PC-9 (cell line): ENCODE results near the gene RRP9. TPM values are rescaled to one million over a fixed set of nuclear protein-coding genes. Genes with fewer than 3 reads are reported as not detected.
"Not testable (repeated sequence)": the region's sequence is repeated elsewhere in the genome, so short reads cannot be mapped to it uniquely, and the experiment has no call there.

Source experiments
- BruUV-seq: library from RNA; stranded (reverse); fragments of 400-500 nt; replicated peaks from 2 replicates; lab custom pipeline; 2021; lab: Mats Ljungman, UMichigan
- CTCF ChIA-PET: fragments of 300-600 bp; sonication (Branson Sonifier 250); formaldehyde crosslinking; loops from one replicate; lab custom pipeline; 2022; ENCODE audit warnings: antibody characterized with exemption; lab: Charles Lee
- POLR2A ChIA-PET: fragments of 300-600 bp; sonication (Branson Sonifier 250); formaldehyde crosslinking; loops from one replicate; lab custom pipeline; 2022; ENCODE audit warnings: antibody characterized with exemption; ENCODE audit not compliant: unreplicated experiment; lab: Charles Lee
- DNase-seq, 2 experiments: peaks; one replicate each; pipeline versions ENCODE4 v3.0.0 to v3.0.0-alpha.2; 2015 to 2022; ENCODE audit warnings: mixed read lengths in 1 of 2
- H2AFZ ChIP-seq: fragments of 200-600 bp; sonication (generic); 2 replicates; pipeline ENCODE4 v1.8.1; 2017; ENCODE audit warnings: antibody characterized with exemption
- H3F3A ChIP-seq: fragments of 200-600 bp; sonication (generic); 2 replicates; pipeline ENCODE4 v1.8.1; 2017; ENCODE audit warnings: antibody characterized with exemption, mild to moderate bottlenecking, low read depth; ENCODE audit not compliant: insufficient read depth
- H3K27ac ChIP-seq: fragments of 200-600 bp; sonication (generic); 2 replicates; pipeline ENCODE4 v1.6.1; 2016; ENCODE audit warnings: mixed run types
- H3K27me3 ChIP-seq: fragments of 200-600 bp; sonication (generic); 2 replicates; pipeline ENCODE4 v1.6.1; 2016; ENCODE audit warnings: low read depth, mixed run types; ENCODE audit not compliant: insufficient read depth
- H3K36me3 ChIP-seq: fragments of 200-600 bp; sonication (generic); 2 replicates; pipeline ENCODE4 v1.6.1; 2016; ENCODE audit warnings: low read depth, mixed run types
- H3K4me1 ChIP-seq: fragments of 200-600 bp; sonication (generic); replicated peaks from 2 replicates; pipeline ENCODE4 v1.6.1; 2016; ENCODE audit warnings: mixed run types; ENCODE audit not compliant: insufficient read depth
- H3K4me2 ChIP-seq: fragments of 200-600 bp; sonication (generic); 2 replicates; pipeline ENCODE4 v1.6.1; 2017; ENCODE audit warnings: mixed run types
- H3K4me3 ChIP-seq: fragments of 200-600 bp; sonication (generic); 2 replicates; pipeline ENCODE4 v1.6.1; 2016; ENCODE audit warnings: mixed run types
- H3K79me2 ChIP-seq: fragments of 200-600 bp; sonication (generic); 2 replicates; pipeline ENCODE4 v1.6.1; 2017; ENCODE audit warnings: low read depth, mixed run types
- H3K9me2 ChIP-seq: fragments of 200-600 bp; sonication (generic); 2 replicates; pipeline ENCODE4 v1.8.1; 2017; ENCODE audit warnings: mild to moderate bottlenecking; ENCODE audit not compliant: insufficient read depth
- H3K9me3 ChIP-seq: fragments of 200-600 bp; sonication (generic); 2 replicates; pipeline ENCODE4 v1.8.1; 2016; ENCODE audit warnings: low read depth; ENCODE audit not compliant: insufficient read depth
- H4K20me1 ChIP-seq: fragments of 200-600 bp; sonication (generic); 2 replicates; pipeline ENCODE4 v1.8.1; 2017; ENCODE audit not compliant: insufficient read depth
- EZH2 ChIP-seq: fragments of 200-600 bp; sonication (generic); IDR thresholded peaks from 2 replicates; pipeline ENCODE4 v1.8.0; 2017; ENCODE audit warnings: antibody characterized with exemption, low read depth
- intact Hi-C: fragments of 100-400 bp; cut with micrococcal nuclease; formaldehyde crosslinking; loops from one replicate; pipeline ENCODE4 v1.10.0; 2022; ENCODE audit not compliant: unreplicated experiment
- total RNA-seq: library from RNA; stranded (reverse); gene quantifications from 2 replicates; pipeline ENCODE4 v1.2.3, GENCODE V29; 2021
- TF ChIP-seq, protein P1 (sequence below): fragments of 200-600 bp; sonication (generic); conservative IDR thresholded peaks from 2 replicates; pipeline ENCODE4 v1.6.1; 2017; ENCODE audit warnings: mixed run types, antibody characterized with exemption, mild to moderate bottlenecking, moderate library complexity

The RRP9 gene
- total RNA-seq, 1 experiment from 2014 or later, result 23.4 TPM

- ChIA-PET CTCF (no interaction called here), POLR2A (no interaction called here)
- Histone ChIP-seq H2AFZ (no peak overlapping the region), H3K27ac (no peak overlapping the region), H4K20me1 (no peaks in the 10 kb centered on the region; the same call in 1 of the 2 replicates), H3K9me3 (no peaks in the 10 kb centered on the region), H3K4me3 (no peak overlapping the region), H3F3A (no peaks in the 10 kb centered on the region), H3K4me2 (no peak overlapping the region), H3K27me3 (no peaks in the 10 kb centered on the region), H3K36me3 (no peaks in the 10 kb centered on the region), H3K79me2 (no peaks in the 10 kb centered on the region), H3K4me1 (no peaks in the 10 kb centered on the region), H3K9me2 (no peaks in the 10 kb centered on the region)
- no TSS peak for BruUV-seq
- TF ChIP-seq EZH2, result no peak
- TF ChIP-seq, protein P1, sequence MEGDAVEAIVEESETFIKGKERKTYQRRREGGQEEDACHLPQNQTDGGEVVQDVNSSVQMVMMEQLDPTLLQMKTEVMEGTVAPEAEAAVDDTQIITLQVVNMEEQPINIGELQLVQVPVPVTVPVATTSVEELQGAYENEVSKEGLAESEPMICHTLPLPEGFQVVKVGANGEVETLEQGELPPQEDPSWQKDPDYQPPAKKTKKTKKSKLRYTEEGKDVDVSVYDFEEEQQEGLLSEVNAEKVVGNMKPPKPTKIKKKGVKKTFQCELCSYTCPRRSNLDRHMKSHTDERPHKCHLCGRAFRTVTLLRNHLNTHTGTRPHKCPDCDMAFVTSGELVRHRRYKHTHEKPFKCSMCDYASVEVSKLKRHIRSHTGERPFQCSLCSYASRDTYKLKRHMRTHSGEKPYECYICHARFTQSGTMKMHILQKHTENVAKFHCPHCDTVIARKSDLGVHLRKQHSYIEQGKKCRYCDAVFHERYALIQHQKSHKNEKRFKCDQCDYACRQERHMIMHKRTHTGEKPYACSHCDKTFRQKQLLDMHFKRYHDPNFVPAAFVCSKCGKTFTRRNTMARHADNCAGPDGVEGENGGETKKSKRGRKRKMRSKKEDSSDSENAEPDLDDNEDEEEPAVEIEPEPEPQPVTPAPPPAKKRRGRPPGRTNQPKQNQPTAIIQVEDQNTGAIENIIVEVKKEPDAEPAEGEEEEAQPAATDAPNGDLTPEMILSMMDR, result no peak
- intact Hi-C loops, result no loop called here
- DNase-seq, result no peak
These were observed 11.3 kb downstream of the RRP9 start for GRCh38 chr3:51930439-51930838.

- no peak for DNase-seq
- Histone ChIP-seq H3K79me2 (no peaks in the 10 kb centered on the region), H3K9me3 (no peaks in the 10 kb centered on the region), H3F3A (no peaks in the 10 kb centered on the region), H3K4me3 (no peak overlapping the region), H2AFZ (no peak overlapping the region), H3K27ac (no peak overlapping the region), H4K20me1 (no peaks in the 10 kb centered on the region; the same call in 1 of the 2 replicates), H3K36me3 (no peaks in the 10 kb centered on the region), H3K4me1 (no peaks in the 10 kb centered on the region), H3K9me2 (no peaks in the 10 kb centered on the region), H3K27me3 (no peaks in the 10 kb centered on the region), H3K4me2 (no peak overlapping the region)
- TF ChIP-seq, protein P1, result no peak
- TF ChIP-seq EZH2, result no peak
- intact Hi-C loops, result no loop called here
- CTCF ChIA-PET, result no interaction called here
- BruUV-seq, result no TSS peak
- POLR2A ChIA-PET, result interaction anchor here (0.6 kb wide), 1 partner anchor 39 kb away, joined by 5 read pairs; no protein-coding TSS in a partner anchor
These were observed 12.2 kb downstream of the RRP9 start for GRCh38 chr3:51929420-51930003.

DNA sequence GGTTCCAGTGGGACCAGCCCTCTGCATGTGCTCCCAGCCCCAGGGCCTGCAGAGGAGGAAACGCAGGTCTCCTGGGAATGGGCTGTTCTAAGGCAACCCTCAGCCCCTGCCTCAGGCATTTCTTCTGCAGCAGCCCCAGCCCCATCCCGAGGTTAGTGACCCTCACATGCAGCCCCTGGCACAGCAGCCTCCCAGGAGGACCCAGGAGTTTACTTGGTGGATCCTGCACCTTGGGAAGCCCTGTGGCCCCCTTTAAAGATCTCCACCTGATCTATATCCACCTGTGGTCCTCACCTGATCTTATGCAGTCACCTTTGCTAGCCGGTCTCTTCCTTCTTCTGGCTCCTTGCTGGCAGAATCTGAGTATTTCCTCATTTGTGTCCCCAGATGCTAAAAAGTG is 12.7 kb downstream of the RRP9 start:
- H3K79me2 ChIP-seq, H3K9me2 ChIP-seq, DNase-seq, intact Hi-C loops, H3K27me3 ChIP-seq, BruUV-seq, H3K36me3 ChIP-seq, H3K4me3 ChIP-seq, H3K27ac ChIP-seq, H3K4me1 ChIP-seq, H3K4me2 ChIP-seq, H3K9me3 ChIP-seq, H3F3A ChIP-seq, H4K20me1 ChIP-seq, H2AFZ ChIP-seq, CTCF ChIA-PET: not testable (repeated sequence)
- POLR2A ChIA-PET, result interaction anchor here (0.6 kb wide), 1 partner anchor 39 kb away, joined by 5 read pairs; no protein-coding TSS in a partner anchor

GRCh38 chr3:51928438-51928837 is 13.3 kb downstream of the RRP9 start:
- H3K27me3 ChIP-seq, result no peaks in the 10 kb centered on the region
- TF ChIP-seq, protein P1, result no peak
- no peak for TF ChIP-seq EZH2
- no peaks in the 10 kb centered on the region for H3K79me2 ChIP-seq
- no TSS peak for BruUV-seq
- H3K9me2 ChIP-seq, result no peaks in the 10 kb centered on the region
- H3K4me2 ChIP-seq, result no peak overlapping the region
- H3K9me3 ChIP-seq, result no peaks in the 10 kb centered on the region
- DNase-seq, result no peak
- CTCF ChIA-PET, result no interaction called here
- POLR2A ChIA-PET, result no interaction called here
- no peak overlapping the region for H3K4me3 ChIP-seq
- H3K4me1 ChIP-seq, result no peaks in the 10 kb centered on the region
- no peak overlapping the region for H2AFZ ChIP-seq
- no peaks in the 10 kb centered on the region for H3K36me3 ChIP-seq
- no peaks in the 10 kb centered on the region for H3F3A ChIP-seq
- H4K20me1 ChIP-seq, result no peaks in the 10 kb centered on the region
- intact Hi-C loops, result no loop called here
- no peak overlapping the region for H3K27ac ChIP-seq
